Thoracic aorta endothelial cell (primary cell): ENCODE measurements around the gene TRIM28. TPM values are rescaled to one million over a fixed set of nuclear protein-coding genes. Genes with fewer than 3 reads are reported as not detected.

Experiments used
- small RNA-seq: library from RNA; depleted of rRNA; stranded (forward); fragments of <200 nt; gene quantifications from one replicate; pipeline ENCODE3, GENCODE V24; 2012
- total RNA-seq: library from RNA; depleted of rRNA; stranded (reverse); fragments of >200 nt; gene quantifications from 2 replicates; pipeline ENCODE4 v1.2.3, GENCODE V29; 2012

TRIM28 gene
- 362 and 396 TPM in 2 replicates for total RNA-seq

GRCh38 chr19:58543826-58544590, at the start of gene TRIM28:
TRIM28 (plus strand) TSS chr19:58544064; CDS start chr19:58544758, 694 bp downstream.

GRCh38 chr19:58511353-58512208, 32.3 kb upstream of the TRIM28 start, which contains the start of gene SLC27A5:
SLC27A5 (minus strand) TSS chr19:58511992; CDS start chr19:58511955, 37 bp downstream.

GRCh38 chr19:58519355-58520256, 24.3 kb upstream of the TRIM28 start, which contains the start of gene ZBTB45:
ZBTB45 (minus strand) TSS chr19:58519810; CDS start chr19:58517673, 2,137 bp downstream.

GRCh38 chr19:58554494-58555368, 10.9 kb downstream of the TRIM28 start, which contains the start of gene CHMP2A:
CHMP2A (minus strand) TSS chr19:58555105; CDS start chr19:58554212, 893 bp downstream.

GRCh38 chr19:58558066-58558622, 14.3 kb downstream of the TRIM28 start, which contains the start of gene UBE2M:
UBE2M (minus strand) TSS chr19:58558611; CDS start chr19:58558381, 230 bp downstream.

GRCh38 chr19:58572818-58573657, 29.2 kb downstream of the TRIM28 start, which contains the start of gene MZF1:
MZF1 (minus strand) TSS chr19:58573335; CDS start chr19:58571389, 1,946 bp downstream.

Small RNA genes lying within 50 kb of the gene (small RNA-seq; reads per million reads assigned to genes)
- gene MIR6807 (1.1 reads per million, percentile 21 among the genes with 10 or more reads in this experiment), gene RN7SL525P (not detected)

Other genes starting within 250 kb of the TRIM28 start
- 27.4 and 28.0 TPM in 2 replicates for gene ERVK3-1, start 238.7 kb upstream of the TRIM28 start, total RNA-seq
- gene ZSCAN22, start 217.1 kb upstream of the TRIM28 start, total RNA-seq: 2.9 and 3.2 TPM in 2 replicates
- gene A1BG, start 190.6 kb upstream of the TRIM28 start, total RNA-seq: 1.0 and 3.6 TPM in 2 replicates
- 0.36 and 0.40 TPM in 2 replicates for gene ZNF497, start 181.3 kb upstream of the TRIM28 start, total RNA-seq
- 0.57 and 1.2 TPM in 2 replicates for gene ZNF837, start 163.0 kb upstream of the TRIM28 start, total RNA-seq
- gene RPS5, start 156.8 kb upstream of the TRIM28 start, total RNA-seq: 1,068 and 1,110 TPM in 2 replicates
- 0.14 and 0.27 TPM in 2 replicates for gene RNF225, start 148.4 kb upstream of the TRIM28 start, total RNA-seq
- gene ZNF584, start 135.4 kb upstream of the TRIM28 start, total RNA-seq: 10.0 and 14.0 TPM in 2 replicates
- 5.5 and 6.7 TPM in 2 replicates for gene ZNF132, start 103.9 kb upstream of the TRIM28 start, total RNA-seq
- gene ZNF324B, start 92.4 kb upstream of the TRIM28 start, total RNA-seq: 6.8 and 8.8 TPM in 2 replicates
- gene ZNF324, start 77.0 kb upstream of the TRIM28 start, total RNA-seq: 11.2 and 12.8 TPM in 2 replicates
- gene ZNF446, start 67.7 kb upstream of the TRIM28 start, total RNA-seq: 5.3 and 5.7 TPM in 2 replicates
- gene SLC27A5, start 32.1 kb upstream of the TRIM28 start, total RNA-seq: 7.8 and 8.0 TPM in 2 replicates
- gene ZBTB45, start 24.3 kb upstream of the TRIM28 start, total RNA-seq: 7.6 and 10.2 TPM in 2 replicates
- 60.3 and 83.4 TPM in 2 replicates for gene CHMP2A, start 11.0 kb downstream of the TRIM28 start, total RNA-seq
- 75.3 TPM in 2 replicates for gene UBE2M, start 14.5 kb downstream of the TRIM28 start, total RNA-seq
- gene MZF1, start 29.3 kb downstream of the TRIM28 start, total RNA-seq: 14.1 and 14.9 TPM in 2 replicates